ENCODE measurements around the gene CD300LD. TPM values are rescaled to one million over a fixed set of nuclear protein-coding genes. Genes with fewer than 3 reads are reported as not detected.

The CD300LD gene
- polyA plus RNA-seq, 1 experiment: not detected

GRCh38 chr17:74616696-74617095 is 24.6 kb upstream of the CD300LD start:
- CTCF ChIA-PET: no interaction called here
- no peak for DNase-seq (ENCODE audit: low read depth, low spot score)
- Histone ChIP-seq H3K9me3 (ENCODE audit: control insufficient read depth, insufficient read depth, low read length) (no peaks in the 10 kb centered on the region; the same call in 1 of the 2 replicates), H3K27me3 (ENCODE audit: control insufficient read depth, insufficient read depth, low read length) (no peaks in the 10 kb centered on the region), H3K4me3 (ENCODE audit: low read depth, low read length) (no peak overlapping the region), H3K27ac (ENCODE audit: low read depth, low read length) (no peak overlapping the region)
- POLR2A ChIA-PET: no interaction called here
- TF ChIP-seq CTCF (IDR thresholded peaks at IDR 0.05; ENCODE audit: low read depth, low read length): no peak

- H3K4me3 ChIP-seq (ENCODE audit: low read depth, low read length): no peak overlapping the region
- H3K27ac ChIP-seq (ENCODE audit: low read depth, low read length): no peak overlapping the region
- no peak for TF ChIP-seq CTCF (IDR thresholded peaks at IDR 0.05; ENCODE audit: low read depth, low read length)
- no peak for DNase-seq (ENCODE audit: low read depth, low spot score)
- ChIA-PET CTCF (no interaction called here), POLR2A (no interaction called here)
- no peaks in the 10 kb centered on the region for H3K27me3 ChIP-seq (ENCODE audit: control insufficient read depth, insufficient read depth, low read length)
- H3K9me3 ChIP-seq (ENCODE audit: control insufficient read depth, insufficient read depth, low read length): no peaks in the 10 kb centered on the region; the same call in 1 of the 2 replicates
Observed at GRCh38 chr17:74612046-74612445, 20.0 kb upstream of the CD300LD start.

- ChIA-PET POLR2A (no interaction called here), CTCF (no interaction called here)
- Histone ChIP-seq H3K9me3 (ENCODE audit: control insufficient read depth, insufficient read depth, low read length) (no peaks in the 10 kb centered on the region), H3K27me3 (ENCODE audit: control insufficient read depth, insufficient read depth, low read length) (no peaks in the 10 kb centered on the region), H3K27ac (ENCODE audit: low read depth, low read length) (no peak overlapping the region), H3K4me3 (ENCODE audit: low read depth, low read length) (no peak overlapping the region)
- TF ChIP-seq CTCF (IDR thresholded peaks at IDR 0.05; ENCODE audit: low read depth, low read length): no peak
- no peak for DNase-seq (ENCODE audit: low read depth, low spot score)
Observed at GRCh38 chr17:74610108-74610507, 18.0 kb upstream of the CD300LD start.

- Histone ChIP-seq H3K27me3 (ENCODE audit: control insufficient read depth, insufficient read depth, low read length) (no peaks in the 10 kb centered on the region), H3K9me3 (ENCODE audit: control insufficient read depth, insufficient read depth, low read length) (no peaks in the 10 kb centered on the region), H3K27ac (ENCODE audit: low read depth, low read length) (no peak overlapping the region), H3K4me3 (ENCODE audit: low read depth, low read length) (no peak overlapping the region)
- ChIA-PET POLR2A (no interaction called here), CTCF (no interaction called here)
- no peak for TF ChIP-seq CTCF (IDR thresholded peaks at IDR 0.05; ENCODE audit: low read depth, low read length)
- no peak for DNase-seq (ENCODE audit: low read depth, low spot score)
Observed at GRCh38 chr17:74608511-74608910, 16.4 kb upstream of the CD300LD start.

- TF ChIP-seq CTCF (IDR thresholded peaks at IDR 0.05; ENCODE audit: low read depth, low read length): no peak
- no peak for DNase-seq (ENCODE audit: low read depth, low spot score)
- H3K4me3 ChIP-seq (ENCODE audit: low read depth, low read length): no peak overlapping the region
- no peak overlapping the region for H3K27ac ChIP-seq (ENCODE audit: low read depth, low read length)
- CTCF ChIA-PET: no interaction called here
- no peaks in the 10 kb centered on the region for H3K9me3 ChIP-seq (ENCODE audit: control insufficient read depth, insufficient read depth, low read length)
- POLR2A ChIA-PET: no interaction called here
- H3K27me3 ChIP-seq (ENCODE audit: control insufficient read depth, insufficient read depth, low read length): no peaks in the 10 kb centered on the region
Observed at GRCh38 chr17:74607221-74607620, 15.1 kb upstream of the CD300LD start.

All from AG04450 (cell line).